Measurements from ENCODE around the gene BTAF1. TPM values are rescaled to one million over a fixed set of nuclear protein-coding genes. Genes with fewer than 3 reads are reported as not detected.

Gene BTAF1
- polyA plus RNA-seq = 15.0 to 43.6 TPM (median 42.9 TPM) in 3 replicates
- 18.2 TPM for polyA plus RNA-seq (2011; ENCODE audit: low read depth)
- 3.5 and 8.7 TPM in 2 replicates for polyA plus RNA-seq (2011; cell fraction: cytosol; rRNA removed)
- 101 and 123 TPM in 2 replicates for polyA plus RNA-seq (2011; cell fraction: nucleus; rRNA removed)
- 12.5 and 22.4 TPM in 2 replicates for polyA plus RNA-seq (2012; ENCODE audit: low replicate concordance)
- 7.2 to 74.0 TPM (median 50.0 TPM) in 3 replicates for polyA minus RNA-seq
- 10.6 TPM for polyA minus RNA-seq (2011; cell fraction: cytosol; rRNA and poly(A)+ RNA removed)
- polyA minus RNA-seq (2011; cell fraction: nucleus; rRNA and poly(A)+ RNA removed) = 53.4 and 98.3 TPM in 2 replicates

GRCh38 chr10:91923371-91924211 lies at the start of gene BTAF1:
TSS of gene BTAF1 (plus strand) at chr10:91923770. CDS start at chr10:91924077, 307 bp downstream.
- Histone ChIP-seq H4K20me1 (ENCODE audit: control insufficient read depth, extremely low read depth, insufficient read depth, low read length) (peaks cover 3% of the 10 kb centered on the region), H3K9me3 (ENCODE audit: control insufficient read depth, low read depth, low read length) (no peaks in the 10 kb centered on the region), H3K4me3 (ENCODE audit: control insufficient read depth in 2 of 3, extremely low read depth in 1 of 3, insufficient read depth in 2 of 3, low read depth in 1 of 3, low read length in 3 of 3) (peak within 1 kb of the TSS; percentile 64 to 99 (median 98)), H2AFZ (ENCODE audit: control insufficient read depth, low read length) (peak within 1 kb of the TSS; percentile 98), H3K27ac (ENCODE audit: control insufficient read depth, insufficient read depth, low read length) (peak within 1 kb of the TSS; percentile 97), H3K4me1 (ENCODE audit: control insufficient read depth, extremely low read depth, insufficient read depth, low read length) (peaks cover 16% of the 10 kb centered on the region), H3K4me2 (ENCODE audit: control insufficient read depth, extremely low read depth, insufficient read depth, low read depth, low read length) (peak within 1 kb of the TSS; percentile 87), H3K9ac (ENCODE audit: control insufficient read depth, extremely low read depth, insufficient read depth, low read length) (peak within 1 kb of the TSS; percentile 99), H3K27me3 (ENCODE audit: control insufficient read depth, extremely low read depth, insufficient read depth, low read length) (no peaks in the 10 kb centered on the region), H3K79me2 (ENCODE audit: control insufficient read depth, insufficient read depth, low read length) (peaks cover 50% of the 10 kb centered on the region), H3K36me3 (ENCODE audit: control insufficient read depth in 2 of 2, extremely low read depth in 1 of 2, insufficient read depth in 2 of 2, low read length in 2 of 2) (peaks cover 0 to 2% of the 10 kb centered on the region in 2 experiments), H3K9me1 (ENCODE audit: control insufficient read depth, extremely low read depth, insufficient read depth, low read length) (no peaks in the 10 kb centered on the region)
- peak; percentile 48 for DNase-seq (ENCODE audit: low read depth, low spot score)
- FAIRE-seq = peak; percentile 73
- TF ChIP-seq EZH2 (IDR thresholded peaks at IDR 0.05; ENCODE audit: low read length) (no peak), CTCF (optimal IDR thresholded peaks at IDR 0.05 in 1 of 3, IDR thresholded peaks at IDR 0.05 in 1 of 3, conservative IDR thresholded peaks at IDR 0.05 in 1 of 3; ENCODE audit: extremely low read depth in 1 of 3, insufficient read depth in 2 of 3, low read length in 3 of 3) (peak in 1 of 3 experiments; percentile 4)
- dilution Hi-C loops (cut with MboI; ENCODE audit: extremely low pct_ligation_motif_present, low sequenced_read_pairs) = no loop called here

- Histone ChIP-seq H3K4me2 (ENCODE audit: control insufficient read depth, extremely low read depth, insufficient read depth, low read depth, low read length) (no peak overlapping the region), H3K9ac (ENCODE audit: control insufficient read depth, extremely low read depth, insufficient read depth, low read length) (no peak overlapping the region), H3K79me2 (ENCODE audit: control insufficient read depth, insufficient read depth, low read length) (no peaks in the 10 kb centered on the region), H3K4me3 (ENCODE audit: control insufficient read depth in 2 of 3, extremely low read depth in 1 of 3, insufficient read depth in 2 of 3, low read depth in 1 of 3, low read length in 3 of 3) (no peak overlapping the region), H3K27ac (ENCODE audit: control insufficient read depth, insufficient read depth, low read length) (no peak overlapping the region), H4K20me1 (ENCODE audit: control insufficient read depth, extremely low read depth, insufficient read depth, low read length) (no peaks in the 10 kb centered on the region), H3K9me1 (ENCODE audit: control insufficient read depth, extremely low read depth, insufficient read depth, low read length) (no peaks in the 10 kb centered on the region), H3K4me1 (ENCODE audit: control insufficient read depth, extremely low read depth, insufficient read depth, low read length) (peaks cover 6% of the 10 kb centered on the region), H2AFZ (ENCODE audit: control insufficient read depth, low read length) (no peak overlapping the region), H3K9me3 (ENCODE audit: control insufficient read depth, low read depth, low read length) (no peaks in the 10 kb centered on the region), H3K27me3 (ENCODE audit: control insufficient read depth, extremely low read depth, insufficient read depth, low read length) (no peaks in the 10 kb centered on the region), H3K36me3 (ENCODE audit: control insufficient read depth in 2 of 2, extremely low read depth in 1 of 2, insufficient read depth in 2 of 2, low read length in 2 of 2) (no peaks in the 10 kb centered on the region)
- TF ChIP-seq EZH2 (IDR thresholded peaks at IDR 0.05; ENCODE audit: low read length) (no peak), CTCF (optimal IDR thresholded peaks at IDR 0.05 in 1 of 3, IDR thresholded peaks at IDR 0.05 in 1 of 3, conservative IDR thresholded peaks at IDR 0.05 in 1 of 3; ENCODE audit: extremely low read depth in 1 of 3, insufficient read depth in 2 of 3, low read length in 3 of 3) (no peak)
- FAIRE-seq (no peak), DNase-seq (ENCODE audit: low read depth, low spot score) (no peak)
- dilution Hi-C loops (cut with MboI; ENCODE audit: extremely low pct_ligation_motif_present, low sequenced_read_pairs) = no loop called here
Observed at GRCh38 chr10:91875156-91875555, 48.4 kb upstream of the BTAF1 start.

Measured in keratinocyte (primary cell).